ENCODE measurements around the gene PCBD2.

DNA sequence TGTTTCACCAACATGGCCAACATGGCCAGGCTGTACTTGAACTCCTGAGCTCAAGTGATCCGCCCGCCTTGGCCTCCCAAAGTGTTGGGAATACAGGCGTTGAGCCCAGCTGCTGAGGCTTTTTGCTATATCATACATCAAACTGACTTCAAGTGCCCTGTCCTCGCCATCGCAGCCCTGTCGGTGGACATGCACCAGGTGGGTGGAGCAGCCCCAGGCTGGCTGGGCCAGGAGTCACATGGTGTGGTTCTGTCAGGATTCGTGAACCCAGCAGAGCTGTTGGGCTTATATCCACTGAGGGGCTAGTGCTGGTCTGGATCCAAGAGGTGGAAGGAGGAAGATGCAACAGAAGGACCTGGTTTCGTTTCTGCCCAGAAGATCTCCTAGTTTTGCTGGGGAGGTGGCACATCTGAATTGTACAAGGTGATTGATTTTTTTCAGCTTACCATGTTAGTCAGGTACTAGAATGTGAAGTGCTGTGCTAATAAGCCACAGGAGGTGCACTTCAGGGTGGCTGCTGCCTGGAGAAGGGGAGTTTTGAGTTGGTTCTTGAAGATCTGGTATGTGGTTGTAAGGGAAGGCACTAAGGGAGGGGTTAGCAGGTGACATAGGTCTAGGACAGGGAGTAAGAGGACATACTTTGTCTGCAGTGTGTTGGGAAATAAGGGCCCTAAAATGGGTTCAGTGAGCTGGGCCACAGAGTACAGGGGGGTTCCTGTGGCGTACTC is 16.1 kb downstream of the PCBD2 start:
- TF ChIP-seq CTCF (IDR thresholded peaks at IDR 0.05; ENCODE audit: insufficient read depth, low read length, poor library complexity, severe bottlenecking): no peak
- TF ChIP-seq EZH2phosphoT487 (conservative IDR thresholded peaks at IDR 0.05; ENCODE audit: low read length): no peak
